Dendritic cell treated with granulocyte-macrophage colony-stimulating factor and Interleukin-4, amounts not matched to agents 40 ng/mL and 50 ng/mL, for 4 days (primary cell): ENCODE results near the gene GABRB3.

Experiments used
- H3K27ac Mint-ChIP-seq: one replicate; pipeline ENCODE4 v1.8.0; 2022; ENCODE audit warnings: mild to moderate bottlenecking, mixed read lengths
- H3K27me3 Mint-ChIP-seq: one replicate; pipeline ENCODE4 v1.8.0; 2022; ENCODE audit warnings: mild to moderate bottlenecking, mixed read lengths
- H3K36me3 Mint-ChIP-seq: one replicate; pipeline ENCODE4 v1.8.0; 2022; ENCODE audit warnings: low read depth, mixed read lengths
- H3K4me1 Mint-ChIP-seq: one replicate; pipeline ENCODE4 v1.8.0; 2022; ENCODE audit warnings: low read depth, mixed read lengths
- H3K4me3 Mint-ChIP-seq: one replicate; pipeline ENCODE4 v1.8.0; 2022; ENCODE audit warnings: mild to moderate bottlenecking, moderate library complexity, mixed read lengths
- H3K9me3 Mint-ChIP-seq: one replicate; pipeline ENCODE4 v1.8.0; 2022; ENCODE audit warnings: mixed read lengths
- intact Hi-C: fragments of 100-400 bp; cut with micrococcal nuclease; formaldehyde crosslinking; loops from one replicate; pipeline ENCODE4 v1.15.0; 2022

Gene GABRB3

GRCh38 chr15:26766262-26766661 is 6.6 kb downstream of the GABRB3 start:
- intact Hi-C loops = no loop called here
- Mint-ChIP-seq H3K4me1 (no peaks in the 10 kb centered on the region), H3K27me3 (peaks cover 10% of the 10 kb centered on the region), H3K9me3 (no peaks in the 10 kb centered on the region), H3K27ac (no peak overlapping the region), H3K36me3 (no peaks in the 10 kb centered on the region), H3K4me3 (no peak overlapping the region)

- intact Hi-C loops = no loop called here
- no peaks in the 10 kb centered on the region for H3K4me1 Mint-ChIP-seq
- no peaks in the 10 kb centered on the region for H3K27me3 Mint-ChIP-seq
- no peaks in the 10 kb centered on the region for H3K9me3 Mint-ChIP-seq
- no peak overlapping the region for H3K4me3 Mint-ChIP-seq
- no peak overlapping the region for H3K27ac Mint-ChIP-seq
- H3K36me3 Mint-ChIP-seq = no peaks in the 10 kb centered on the region
Measured at GRCh38 chr15:26759986-26760385, 12.9 kb downstream of the GABRB3 start.

GRCh38 chr15:26758079-26758478 is 14.8 kb downstream of the GABRB3 start:
- H3K4me1 Mint-ChIP-seq = no peaks in the 10 kb centered on the region
- intact Hi-C loops = no loop called here

GRCh38 chr15:26757141-26757540 is 15.7 kb downstream of the GABRB3 start:
- no peaks in the 10 kb centered on the region for H3K27me3 Mint-ChIP-seq
- H3K36me3 Mint-ChIP-seq = no peaks in the 10 kb centered on the region
- no peak overlapping the region for H3K4me3 Mint-ChIP-seq
- H3K27ac Mint-ChIP-seq = no peak overlapping the region
- H3K4me1 Mint-ChIP-seq = no peaks in the 10 kb centered on the region
- intact Hi-C loops = no loop called here
- H3K9me3 Mint-ChIP-seq = peaks cover 16% of the 10 kb centered on the region

More at GRCh38 chr15:26758079-26758478, 14.8 kb downstream of the GABRB3 start:
- Mint-ChIP-seq H3K27ac (no peak overlapping the region), H3K9me3 (peaks cover 10% of the 10 kb centered on the region), H3K4me3 (no peak overlapping the region), H3K27me3 (no peaks in the 10 kb centered on the region), H3K36me3 (no peaks in the 10 kb centered on the region)

- Mint-ChIP-seq H3K4me3 (no peak overlapping the region), H3K9me3 (peaks cover 23% of the 10 kb centered on the region), H3K27me3 (no peaks in the 10 kb centered on the region), H3K4me1 (no peaks in the 10 kb centered on the region), H3K27ac (no peak overlapping the region), H3K36me3 (no peaks in the 10 kb centered on the region)
- intact Hi-C loops = no loop called here
Measured at GRCh38 chr15:26744894-26745293, 28.0 kb downstream of the GABRB3 start.

- H3K27ac Mint-ChIP-seq = no peak overlapping the region
- H3K4me3 Mint-ChIP-seq = no peak overlapping the region
- H3K4me1 Mint-ChIP-seq = no peaks in the 10 kb centered on the region
- peaks cover 46% of the 10 kb centered on the region for H3K9me3 Mint-ChIP-seq
- no peaks in the 10 kb centered on the region for H3K36me3 Mint-ChIP-seq
- intact Hi-C loops = no loop called here
- H3K27me3 Mint-ChIP-seq = no peaks in the 10 kb centered on the region
Measured at GRCh38 chr15:26739791-26740190, 33.1 kb downstream of the GABRB3 start.

GRCh38 chr15:26738996-26739395 is 33.9 kb downstream of the GABRB3 start:
- Mint-ChIP-seq H3K27ac (no peak overlapping the region), H3K4me1 (no peaks in the 10 kb centered on the region), H3K36me3 (no peaks in the 10 kb centered on the region)

GRCh38 chr15:26736502-26737248 is 36.2 kb downstream of the GABRB3 start:
- H3K36me3 Mint-ChIP-seq = no peaks in the 10 kb centered on the region

More at GRCh38 chr15:26738996-26739395, 33.9 kb downstream of the GABRB3 start:
- H3K27me3 Mint-ChIP-seq = no peaks in the 10 kb centered on the region
- no peak overlapping the region for H3K4me3 Mint-ChIP-seq
- intact Hi-C loops = no loop called here
- H3K9me3 Mint-ChIP-seq = peaks cover 52% of the 10 kb centered on the region

GRCh38 chr15:26731965-26732364 is 40.9 kb downstream of the GABRB3 start:
- intact Hi-C loops = no loop called here
- no peaks in the 10 kb centered on the region for H3K36me3 Mint-ChIP-seq
- H3K4me3 Mint-ChIP-seq = no peak overlapping the region
- peaks cover 63% of the 10 kb centered on the region for H3K9me3 Mint-ChIP-seq
- H3K27me3 Mint-ChIP-seq = no peaks in the 10 kb centered on the region
- no peak overlapping the region for H3K27ac Mint-ChIP-seq
- no peaks in the 10 kb centered on the region for H3K4me1 Mint-ChIP-seq

More at GRCh38 chr15:26736502-26737248, 36.2 kb downstream of the GABRB3 start:
- peaks cover 57% of the 10 kb centered on the region for H3K9me3 Mint-ChIP-seq
- intact Hi-C loops = no loop called here
- no peaks in the 10 kb centered on the region for H3K4me1 Mint-ChIP-seq
- no peaks in the 10 kb centered on the region for H3K27me3 Mint-ChIP-seq
- H3K27ac Mint-ChIP-seq = no peak overlapping the region
- no peak overlapping the region for H3K4me3 Mint-ChIP-seq

GRCh38 chr15:26729581-26729980 is 43.3 kb downstream of the GABRB3 start:
- Mint-ChIP-seq H3K36me3 (no peaks in the 10 kb centered on the region), H3K27ac (no peak overlapping the region), H3K27me3 (no peaks in the 10 kb centered on the region), H3K4me1 (no peaks in the 10 kb centered on the region), H3K9me3 (peaks cover 56% of the 10 kb centered on the region), H3K4me3 (no peak overlapping the region)
- intact Hi-C loops = no loop called here

- no peaks in the 10 kb centered on the region for H3K4me1 Mint-ChIP-seq
- no peak overlapping the region for H3K27ac Mint-ChIP-seq
- H3K9me3 Mint-ChIP-seq = peaks cover 53% of the 10 kb centered on the region
- no peaks in the 10 kb centered on the region for H3K36me3 Mint-ChIP-seq
- H3K27me3 Mint-ChIP-seq = no peaks in the 10 kb centered on the region
- H3K4me3 Mint-ChIP-seq = no peak overlapping the region
- intact Hi-C loops = no loop called here
Measured at GRCh38 chr15:26729030-26729429, 43.8 kb downstream of the GABRB3 start.

- Mint-ChIP-seq H3K27me3 (no peaks in the 10 kb centered on the region), H3K36me3 (no peaks in the 10 kb centered on the region), H3K4me1 (no peaks in the 10 kb centered on the region), H3K27ac (no peak overlapping the region), H3K4me3 (no peak overlapping the region), H3K9me3 (peaks cover 20% of the 10 kb centered on the region)
- intact Hi-C loops = no loop called here
Measured at GRCh38 chr15:26724381-26725150, 48.3 kb downstream of the GABRB3 start.

- intact Hi-C loops = no loop called here
- no peaks in the 10 kb centered on the region for H3K36me3 Mint-ChIP-seq
- H3K27ac Mint-ChIP-seq = no peak overlapping the region
- no peak overlapping the region for H3K4me3 Mint-ChIP-seq
- peaks cover 14% of the 10 kb centered on the region for H3K9me3 Mint-ChIP-seq
- no peaks in the 10 kb centered on the region for H3K4me1 Mint-ChIP-seq
- H3K27me3 Mint-ChIP-seq = no peaks in the 10 kb centered on the region
Measured at GRCh38 chr15:26722621-26723160, 50.2 kb downstream of the GABRB3 start.

GRCh38 chr15:26721232-26721967 is 51.5 kb downstream of the GABRB3 start:
- intact Hi-C loops = no loop called here
- H3K27me3 Mint-ChIP-seq = no peaks in the 10 kb centered on the region
- H3K36me3 Mint-ChIP-seq = no peaks in the 10 kb centered on the region
- no peak overlapping the region for H3K27ac Mint-ChIP-seq
- H3K4me3 Mint-ChIP-seq = no peak overlapping the region
- peaks cover 23% of the 10 kb centered on the region for H3K9me3 Mint-ChIP-seq
- H3K4me1 Mint-ChIP-seq = no peaks in the 10 kb centered on the region
